D341Med (cell line): ENCODE measurements around the gene RUNX2.

Source experiments
- DNase-seq: peaks from one replicate; pipeline ENCODE4 v3.0.0; 2012; ENCODE audit warnings: low spot score

Gene RUNX2

DNA sequence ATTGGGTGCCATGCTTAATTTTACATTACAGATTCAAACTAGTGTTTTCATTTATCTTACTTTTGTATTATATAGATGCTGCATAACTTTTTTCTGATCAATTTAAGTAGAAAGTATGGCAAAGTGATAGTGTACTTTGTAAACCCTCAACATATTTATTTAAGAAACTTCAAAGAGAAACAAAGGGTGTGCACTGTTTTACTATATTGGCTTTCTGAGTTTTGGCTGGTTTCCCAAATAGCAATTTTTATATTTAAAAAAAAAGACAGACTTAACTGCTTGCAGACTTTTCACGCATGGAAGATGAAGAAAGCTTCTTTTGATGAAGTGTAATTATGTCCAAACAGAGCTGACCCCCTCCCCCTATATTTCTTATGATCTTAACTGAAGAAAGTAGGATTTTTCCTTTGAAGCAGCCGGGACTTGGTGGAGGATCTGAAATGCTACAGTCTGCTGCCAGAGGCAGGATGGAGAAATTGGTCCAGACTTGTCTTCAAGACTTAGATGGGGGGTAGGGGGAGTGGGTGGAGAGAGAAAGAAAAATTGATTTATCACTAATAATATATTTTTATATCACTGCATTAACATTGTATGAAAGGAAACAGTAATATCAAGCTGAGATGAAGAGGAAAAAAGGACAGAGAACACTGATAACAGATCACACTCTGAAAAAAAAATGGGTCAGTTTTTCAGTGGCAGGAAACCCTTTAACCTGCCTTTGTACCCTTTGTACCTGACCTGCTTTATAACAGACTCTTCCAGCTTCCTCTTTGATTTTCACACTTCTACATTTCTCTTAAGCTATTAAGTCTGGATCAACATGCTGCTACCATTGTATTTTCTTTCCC lies 105.6 kb downstream of the RUNX2 start:
- no peak for DNase-seq

DNA sequence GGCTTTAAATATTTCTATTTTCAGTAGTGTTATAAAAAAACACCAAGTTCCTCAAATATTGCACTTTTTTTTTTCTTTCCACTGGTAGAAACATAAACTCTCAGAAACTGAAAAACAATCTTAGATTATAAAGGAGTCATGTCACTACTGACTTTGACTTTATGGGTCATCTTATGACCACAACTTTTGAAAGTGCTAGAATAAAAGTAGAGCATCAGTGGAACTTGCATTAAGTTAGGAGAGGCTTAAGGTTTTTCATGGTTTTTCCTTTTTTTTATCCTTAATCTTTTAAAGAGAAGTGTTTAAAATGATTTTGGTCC lies 106.2 kb downstream of the RUNX2 start:
- no peak for DNase-seq

DNA sequence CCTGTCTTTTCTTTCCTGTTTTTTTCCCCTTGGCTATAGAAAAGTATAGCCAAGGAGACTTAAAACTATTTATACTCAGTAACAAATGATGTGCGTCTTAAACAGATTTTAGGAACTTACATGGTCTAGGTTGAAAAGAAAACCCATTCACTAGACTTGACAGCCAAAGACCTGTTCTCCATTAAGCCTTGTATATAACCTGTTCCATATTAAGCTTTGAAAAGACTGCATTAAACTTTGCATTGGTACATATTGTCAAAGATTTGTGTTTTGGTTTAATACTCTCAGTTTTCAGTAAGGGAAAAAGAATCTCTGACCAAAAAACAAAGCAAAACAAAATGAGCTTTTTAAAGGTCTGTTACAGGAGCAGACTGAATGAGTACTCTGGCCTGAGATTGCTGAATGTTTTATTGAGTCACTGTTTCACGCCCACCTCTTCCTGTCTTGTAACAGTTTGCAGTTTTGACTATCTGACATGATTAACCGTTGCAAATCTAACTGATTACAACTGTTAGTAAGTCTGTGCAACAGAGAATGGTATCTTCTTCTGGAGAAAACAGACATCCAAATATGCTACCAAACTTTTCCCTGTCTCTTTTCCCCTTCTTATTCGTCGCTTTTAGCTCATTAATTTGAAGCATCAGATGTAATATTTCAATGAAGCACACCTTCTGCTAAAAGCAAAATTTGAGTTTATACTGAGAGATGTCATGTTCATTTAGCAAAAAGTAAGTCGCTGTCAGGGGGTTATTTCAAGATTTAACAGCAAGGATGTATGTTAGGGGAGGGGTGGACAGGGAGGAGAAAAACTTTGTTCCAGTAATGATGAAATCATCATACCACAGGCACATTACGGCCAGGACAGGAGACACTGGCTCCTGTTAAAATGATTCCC lies 108.7 kb downstream of the RUNX2 start:
- no peak for DNase-seq

DNA sequence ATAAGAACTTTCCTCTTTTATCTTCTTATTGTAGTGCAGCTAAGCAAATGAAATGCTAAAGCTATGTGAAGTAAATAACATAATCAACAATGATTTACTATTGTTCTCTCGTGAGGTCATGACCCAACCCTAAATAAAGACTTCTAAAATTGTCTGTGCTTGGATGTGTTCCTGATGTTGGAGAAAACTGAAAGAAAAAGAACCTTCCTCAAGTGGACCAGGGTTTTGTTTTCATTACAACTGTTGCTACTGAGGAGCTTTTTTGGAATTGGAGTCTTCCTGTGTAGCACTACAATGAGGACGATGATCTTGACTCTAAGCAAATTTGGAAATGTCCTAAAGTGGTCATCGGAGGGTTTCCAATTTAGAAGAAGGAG lies 109.3 kb downstream of the RUNX2 start:
- DNase-seq: no peak

DNA sequence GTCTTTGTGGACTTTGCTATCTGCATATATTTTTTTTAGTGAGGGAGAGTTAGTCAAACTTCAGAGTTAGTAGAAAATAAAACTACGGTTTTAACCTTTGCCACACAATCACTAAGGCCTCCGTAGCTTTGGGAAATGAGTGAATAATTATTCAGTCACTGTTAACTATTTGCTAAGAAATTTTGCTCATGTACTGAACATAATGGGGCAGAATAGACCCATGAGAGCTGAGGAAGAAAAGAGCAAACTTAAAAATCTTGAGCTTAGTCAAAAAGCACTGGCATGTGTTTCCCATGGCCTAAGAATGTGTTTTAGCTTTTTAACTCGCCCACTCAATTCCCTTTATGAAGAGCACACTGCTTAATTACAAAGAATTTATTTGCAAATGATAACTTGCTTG lies 110.0 kb downstream of the RUNX2 start:
- DNase-seq: no peak

DNA sequence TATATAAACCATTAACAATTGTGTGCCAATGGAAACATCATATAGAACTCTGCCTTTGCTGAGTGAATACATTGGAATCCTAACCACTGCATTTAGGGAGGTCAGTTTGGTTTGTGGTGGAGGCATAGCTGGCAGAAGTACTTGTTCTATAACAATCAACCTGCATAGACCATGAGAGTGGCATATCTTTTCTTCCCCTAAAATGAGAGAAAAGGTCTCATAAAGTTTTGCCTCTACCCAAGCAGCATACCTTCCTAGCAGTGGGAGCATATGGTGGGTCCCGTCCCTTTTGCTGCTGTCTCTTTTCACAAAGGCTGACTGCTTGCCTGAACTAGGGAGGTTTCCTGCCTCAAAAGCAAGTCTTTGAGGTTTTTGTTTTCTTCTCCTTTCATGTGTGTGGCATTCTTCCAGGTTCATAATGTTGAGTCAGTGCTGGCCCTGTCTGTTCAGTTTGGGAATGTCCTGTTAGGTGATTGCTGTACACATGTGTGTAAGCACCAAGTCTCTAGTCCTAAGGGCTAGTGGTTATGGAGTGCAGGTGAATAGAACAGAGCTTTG lies 110.8 kb downstream of the RUNX2 start:
- DNase-seq: no peak

DNA sequence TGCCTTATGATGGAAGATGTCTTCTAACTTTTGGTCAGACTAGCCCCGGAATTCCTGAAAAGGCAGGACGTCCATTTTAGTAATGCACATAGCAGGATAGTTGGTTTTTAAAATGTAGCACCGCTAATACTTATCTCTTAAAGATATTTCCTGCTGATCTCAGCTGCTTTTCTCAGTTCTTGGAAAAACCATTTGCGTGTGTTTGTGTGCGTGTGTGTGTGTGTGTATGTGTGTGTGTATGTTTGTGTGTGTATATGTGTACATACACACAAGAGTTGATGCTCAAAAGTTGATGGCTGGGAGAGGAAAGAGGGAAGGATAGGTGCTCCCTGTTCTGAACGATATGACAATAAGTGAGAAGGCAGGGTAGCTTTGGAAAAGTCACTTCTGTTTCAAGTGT lies 111.3 kb downstream of the RUNX2 start:
- DNase-seq: no peak

DNA sequence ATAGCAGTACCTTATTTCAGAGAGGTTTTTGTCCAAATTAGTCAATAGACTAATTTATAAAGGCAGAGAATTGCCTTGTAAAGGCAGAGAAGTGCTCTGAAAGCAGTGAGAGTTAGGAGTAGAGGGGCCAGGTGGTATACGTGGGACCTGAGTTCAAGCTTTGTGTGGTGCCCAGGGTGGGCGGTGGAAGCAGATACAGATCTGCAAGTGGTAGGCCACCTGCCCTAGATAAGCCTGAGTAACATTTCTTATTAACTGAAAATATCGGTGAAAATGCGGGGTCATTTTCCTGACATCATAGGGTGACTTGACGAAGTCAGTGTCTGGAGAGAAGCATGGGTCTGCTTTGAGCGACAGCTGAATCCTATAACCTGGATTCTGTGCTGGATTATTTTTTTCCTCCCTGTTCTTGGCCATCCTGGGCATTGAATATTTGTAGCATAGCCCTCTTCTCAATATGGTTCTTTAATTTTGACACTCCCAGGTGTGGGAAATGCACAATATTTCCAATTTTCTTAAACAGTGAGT lies 111.8 kb downstream of the RUNX2 start:
- DNase-seq: no peak

DNA sequence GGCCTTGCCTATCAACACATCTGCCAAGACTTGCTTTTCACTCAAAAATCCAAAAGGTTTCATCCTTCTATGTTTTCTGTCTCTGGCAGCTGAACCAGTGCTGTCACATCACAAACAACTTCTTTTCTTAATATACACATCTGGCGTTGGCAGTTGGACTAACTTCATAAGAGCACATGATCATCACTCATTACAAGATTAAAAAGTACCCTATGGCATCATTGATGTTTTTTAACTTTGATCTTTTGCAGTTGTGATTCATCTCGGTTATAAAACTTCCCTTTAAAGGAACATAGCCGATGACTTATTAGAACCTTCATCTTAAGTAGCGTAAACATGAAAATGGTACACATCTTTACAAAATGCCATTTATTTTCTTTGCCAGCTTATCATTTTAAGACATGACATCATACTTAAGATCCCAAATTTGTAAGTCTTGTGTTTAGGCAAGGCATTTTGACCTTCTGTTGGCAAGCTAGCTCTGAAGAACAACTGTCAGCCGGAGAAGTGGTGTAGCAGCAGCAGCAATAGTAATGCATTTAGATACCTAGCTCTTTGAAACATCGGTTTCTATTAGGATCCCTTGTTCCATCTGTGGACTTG lies 113.8 kb downstream of the RUNX2 start:
- no peak for DNase-seq

DNA sequence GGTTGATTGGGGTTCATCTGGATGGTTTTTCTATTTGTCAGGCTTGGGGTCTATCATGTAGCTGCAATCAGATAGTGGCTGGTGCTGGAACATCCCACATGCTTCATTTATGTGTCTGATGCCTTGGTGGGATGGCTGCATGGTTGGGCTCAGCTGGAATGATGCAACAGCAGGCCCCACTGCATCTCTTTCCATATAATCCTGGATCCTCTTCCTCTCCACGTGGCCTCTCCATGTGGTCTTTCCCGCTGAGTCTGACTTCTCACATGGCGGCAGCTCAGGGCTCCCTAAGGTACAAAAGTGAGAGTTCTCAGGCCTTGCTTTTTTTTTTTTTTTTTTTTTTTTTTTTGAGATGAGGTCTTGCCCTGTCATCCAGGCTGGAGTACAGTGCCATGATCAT lies 114.6 kb downstream of the RUNX2 start:
- no peak for DNase-seq

DNA sequence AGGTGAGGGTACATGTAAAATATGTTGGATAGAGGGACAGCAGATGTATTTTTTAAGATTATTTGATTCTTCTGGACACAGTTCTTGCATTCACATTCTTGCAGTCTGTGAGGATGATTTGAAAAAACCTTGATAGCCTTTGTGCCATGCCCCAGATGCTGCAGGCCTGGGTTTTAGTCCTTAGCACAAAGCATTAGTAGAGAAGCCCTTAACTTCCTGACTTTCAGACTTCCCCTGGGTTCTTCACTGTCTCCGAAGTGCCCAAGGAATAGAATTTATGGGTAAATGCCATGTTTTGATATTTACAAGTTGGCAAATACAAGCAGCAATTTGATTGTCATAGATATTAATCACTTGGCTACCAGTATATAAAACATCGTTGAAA lies 117.2 kb downstream of the RUNX2 start:
- DNase-seq: no peak

DNA sequence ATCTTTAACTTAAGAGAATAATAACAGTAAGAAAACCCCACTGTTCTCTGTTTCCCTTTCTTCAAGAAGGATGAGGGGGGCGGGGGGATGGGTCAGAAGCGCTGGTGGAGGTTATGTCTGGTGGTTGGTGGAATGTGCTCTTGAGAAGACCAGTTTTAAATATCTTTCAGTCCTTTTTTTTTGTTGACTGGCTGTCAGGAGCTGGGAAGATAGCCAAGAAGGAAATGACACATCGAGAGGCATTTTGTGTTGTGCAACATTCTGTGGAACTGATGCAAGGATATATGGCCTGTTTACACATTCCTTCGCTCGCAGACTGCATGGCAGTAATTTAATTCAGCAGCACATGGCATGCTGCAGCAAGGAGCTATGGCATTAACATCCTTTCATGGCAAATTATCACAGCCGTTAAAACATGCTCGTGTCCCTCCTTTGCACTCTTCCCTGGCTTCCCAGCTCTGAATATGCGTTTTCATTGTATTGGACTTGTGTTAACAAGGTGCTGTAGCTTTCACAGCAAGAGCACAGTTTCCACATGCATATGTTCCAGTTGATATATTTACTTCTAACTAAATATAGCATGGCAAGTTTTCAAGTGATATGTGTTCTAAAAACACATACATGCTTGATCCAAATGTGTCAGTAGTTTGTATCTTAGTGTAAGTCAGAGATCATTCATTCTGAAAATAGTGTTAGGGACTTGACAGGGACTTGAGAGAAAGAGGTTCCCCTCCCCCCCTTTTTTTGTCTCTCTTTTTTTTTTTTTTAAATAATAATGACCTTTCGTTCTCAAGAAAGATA lies 117.8 kb downstream of the RUNX2 start:
- no peak for DNase-seq

DNA sequence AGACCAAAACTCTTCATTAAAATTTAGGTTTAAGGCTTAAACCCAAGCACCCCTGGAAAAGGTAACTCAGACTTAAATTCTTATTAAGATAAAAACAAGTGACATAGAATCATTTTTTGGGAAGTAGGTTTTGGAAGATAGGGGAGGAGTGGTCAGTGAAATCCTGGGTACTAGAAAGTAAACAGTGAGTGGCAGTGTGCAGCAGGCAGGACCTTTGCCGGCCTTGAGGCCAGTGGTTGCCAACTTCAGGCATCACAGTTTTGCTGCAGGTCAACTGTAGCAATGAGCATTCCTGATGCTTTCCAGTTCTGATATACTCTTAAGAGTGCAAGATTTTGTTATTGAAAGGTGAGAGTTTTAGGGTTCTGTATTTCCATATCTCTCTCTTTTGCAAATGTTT lies 118.9 kb downstream of the RUNX2 start:
- DNase-seq: no peak

DNA sequence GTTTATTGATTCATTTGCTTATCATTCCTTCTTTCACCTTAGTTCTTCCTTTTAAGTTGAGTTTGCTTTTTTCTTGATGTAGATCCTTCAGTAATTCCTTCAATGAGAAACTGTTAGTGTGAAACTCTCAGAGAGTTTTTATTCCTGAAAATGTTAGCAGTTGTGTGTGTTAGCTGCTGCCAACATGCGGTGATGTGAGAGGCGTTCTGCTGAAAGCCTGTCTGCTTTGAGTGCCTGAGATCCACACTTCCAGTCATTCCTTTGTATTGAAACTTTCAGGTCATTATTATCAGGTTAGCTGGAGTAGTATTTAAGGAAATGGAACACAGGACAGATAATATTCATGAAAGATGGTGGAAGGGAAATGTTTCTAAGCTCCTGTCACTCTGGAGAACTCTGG lies 119.6 kb downstream of the RUNX2 start:
- no peak for DNase-seq

DNA sequence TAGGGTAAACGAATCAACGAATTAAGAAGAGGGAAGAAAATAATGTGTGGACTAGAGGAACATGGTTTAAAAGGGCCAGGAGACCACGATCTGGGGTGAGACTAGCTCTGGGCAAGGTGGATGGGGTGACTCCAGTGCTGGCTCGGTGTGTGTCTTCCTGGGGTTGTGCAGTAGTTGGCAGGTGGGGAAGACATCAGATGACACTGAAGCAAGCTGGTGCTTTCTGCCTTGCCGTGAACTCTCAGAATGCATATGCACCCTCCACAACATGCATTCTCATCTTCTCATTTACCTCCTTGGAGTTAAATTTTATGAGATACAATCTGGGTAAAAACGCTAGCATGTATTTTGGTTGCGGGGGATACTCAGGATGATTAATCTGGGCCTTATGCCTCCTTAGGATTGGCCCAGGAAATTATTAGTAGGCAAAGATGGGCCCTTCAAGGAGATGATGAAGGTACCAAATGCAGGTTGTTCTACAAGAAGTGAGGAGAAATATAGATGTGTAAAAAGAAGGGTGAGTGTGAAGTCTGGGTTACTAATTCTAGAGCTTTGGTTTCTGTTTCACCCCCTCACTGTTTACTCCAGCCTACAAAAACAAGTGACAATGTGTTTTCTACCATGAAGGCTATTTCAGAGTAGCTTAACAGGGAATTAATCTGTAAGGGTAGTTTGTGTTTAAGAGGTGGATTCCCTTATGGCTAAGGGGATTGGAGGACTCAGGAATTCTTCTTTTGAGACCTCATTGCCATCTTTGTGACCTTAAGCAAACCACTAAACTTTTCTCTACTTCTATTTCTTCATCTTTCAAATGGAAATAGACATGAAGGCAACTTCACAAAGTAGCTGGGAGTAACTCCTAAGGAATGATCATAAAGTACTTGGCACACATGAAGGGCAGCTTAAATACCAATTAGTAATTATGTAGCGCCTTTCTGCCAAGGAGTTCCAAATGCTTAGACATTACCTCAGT lies 120.6 kb downstream of the RUNX2 start:
- DNase-seq: no peak

DNA sequence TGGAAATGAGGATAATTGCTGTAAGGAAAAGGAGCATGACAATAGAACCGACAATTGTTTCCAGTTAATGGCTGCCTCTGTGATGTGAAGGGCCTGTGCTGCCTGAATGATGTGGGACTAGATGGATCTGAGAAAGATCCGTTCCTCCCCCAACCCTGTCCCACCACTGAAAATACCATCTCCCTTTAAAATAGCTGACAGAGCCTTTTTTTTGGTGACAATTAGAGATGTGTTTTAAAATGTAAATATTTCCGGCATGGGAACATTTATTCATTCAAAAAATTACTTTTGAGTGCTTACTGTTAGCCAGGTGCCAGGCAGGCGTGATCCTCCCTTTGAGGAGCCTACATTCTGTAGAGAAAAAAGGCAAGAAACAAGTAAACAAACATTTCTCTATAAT lies 122.0 kb downstream of the RUNX2 start:
- DNase-seq: no peak

DNA sequence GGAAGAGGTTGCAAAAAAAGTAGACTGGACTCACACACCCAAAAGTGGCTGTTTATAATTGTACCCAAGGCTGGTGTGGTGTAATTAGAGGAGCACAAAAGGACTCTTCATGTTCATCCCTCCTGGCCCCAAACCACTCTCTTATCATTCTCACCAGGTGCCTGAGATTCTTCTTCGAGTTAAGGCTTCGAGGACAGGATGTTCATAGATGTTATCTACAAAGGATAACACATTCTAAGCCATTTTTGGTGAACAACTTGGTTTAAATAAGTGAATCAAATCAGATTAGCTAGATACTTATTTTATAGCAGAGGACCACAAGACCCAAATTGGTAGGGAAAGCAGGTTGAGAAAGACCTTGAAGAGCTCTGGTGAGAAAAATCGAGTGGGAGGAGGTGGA lies 122.7 kb downstream of the RUNX2 start:
- DNase-seq: no peak

DNA sequence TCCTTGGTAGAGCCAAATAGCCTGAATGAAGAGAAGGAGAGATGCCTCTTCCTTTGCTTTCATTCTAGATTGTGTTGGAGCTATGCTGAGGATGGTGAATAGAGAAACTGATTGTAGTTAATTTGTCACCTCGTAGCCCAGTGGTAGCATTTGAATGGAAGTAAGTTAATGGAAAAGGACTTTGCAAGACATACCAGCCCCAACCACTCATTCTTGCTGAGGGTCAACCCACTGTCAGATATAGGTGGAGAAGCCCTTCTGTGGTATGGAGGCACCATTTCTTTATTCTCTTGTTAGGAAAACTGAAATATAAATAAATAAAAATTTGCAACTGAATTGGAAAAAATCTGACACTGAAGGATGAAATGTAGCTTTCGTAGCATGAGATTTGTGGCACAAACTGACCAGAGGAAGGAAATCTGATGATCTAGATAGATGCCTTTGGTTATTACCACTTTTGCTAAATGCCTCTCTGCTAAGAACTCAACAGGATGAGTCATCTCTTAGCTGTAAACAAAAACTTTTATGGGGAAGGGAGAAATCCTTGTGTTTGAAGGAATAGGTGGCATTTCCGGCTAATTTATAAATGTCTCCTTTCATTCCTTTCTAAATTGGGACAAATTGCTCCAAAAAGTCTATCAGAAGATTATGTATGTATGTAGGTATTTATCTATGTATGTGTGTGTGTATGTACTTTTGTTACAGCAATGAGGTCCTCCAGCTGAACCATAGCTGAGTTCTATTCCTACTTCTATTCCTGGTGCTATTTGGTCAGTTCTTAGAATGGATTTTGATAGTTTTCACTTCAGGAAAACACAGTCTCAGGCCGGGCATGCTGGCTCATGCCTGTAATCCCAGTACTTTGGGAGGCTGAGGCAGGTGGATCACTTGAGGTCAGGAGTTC lies 126.1 kb downstream of the RUNX2 start:
- no peak for DNase-seq

DNA sequence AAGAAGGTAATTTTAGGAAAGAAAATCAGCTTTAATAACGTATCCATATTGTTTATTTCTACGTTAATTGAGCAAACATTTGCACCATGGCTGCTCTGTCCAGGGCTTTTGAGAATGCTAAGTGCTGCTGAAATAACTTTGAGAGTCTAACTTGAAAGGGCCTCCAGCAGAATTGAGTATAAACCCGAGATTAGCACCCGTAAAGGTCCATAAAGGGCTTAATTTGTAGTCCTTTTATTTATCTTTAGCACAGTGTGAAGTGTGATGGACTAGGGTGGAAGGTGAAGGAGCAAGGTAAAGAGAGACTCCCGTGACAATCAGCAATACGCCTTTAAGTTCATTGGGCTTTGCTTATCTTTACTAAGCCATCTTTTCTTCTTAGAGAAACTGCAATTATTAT lies 127.3 kb downstream of the RUNX2 start:
- no peak for DNase-seq
